Neural cell (in vitro differentiated cells): ENCODE measurements around the gene CD48.

Experiments used
- EP300 ChIP-seq: fragments of 450-650 bp; conservative IDR thresholded peaks from 2 replicates; pipeline ENCODE4 v1.6.1; 2014; ENCODE audit warnings: antibody characterized with exemption, mild to moderate bottlenecking, moderate library complexity; ENCODE audit not compliant: poor library complexity, severe bottlenecking
- EZH2 ChIP-seq: fragments of 200-600, 300-800 bp; shearing (Covaris generic), sonication (generic); IDR thresholded peaks from 2 replicates; pipeline ENCODE4 v1.6.1; 2014; ENCODE audit warnings: antibody characterized with exemption, low read length, borderline replicate concordance, mild to moderate bottlenecking; ENCODE audit not compliant: insufficient read depth, poor library complexity, severe bottlenecking
- MXI1 ChIP-seq: fragments of 450-650 bp; conservative IDR thresholded peaks from 2 replicates; pipeline ENCODE4 v1.6.1; 2014; ENCODE audit warnings: antibody characterized with exemption, mild to moderate bottlenecking; ENCODE audit not compliant: poor library complexity, severe bottlenecking
- POLR2AphosphoS5 ChIP-seq: IDR thresholded peaks from 2 replicates; pipeline ENCODE4 v1.6.1; 2012
- RAD21 ChIP-seq: fragments of 450-650 bp; conservative IDR thresholded peaks from 2 replicates; pipeline ENCODE4 v1.6.1; 2014; ENCODE audit warnings: antibody characterized with exemption, mild to moderate bottlenecking, moderate library complexity
- SMC3 ChIP-seq: fragments of 450-650 bp; conservative IDR thresholded peaks from 2 replicates; pipeline ENCODE4 v1.6.1; 2014; ENCODE audit warnings: antibody characterized with exemption, mild to moderate bottlenecking, moderate library complexity; ENCODE audit not compliant: poor library complexity
- TF ChIP-seq, protein P1 (sequence below): fragments of 450-650 bp; IDR thresholded peaks from 2 replicates; pipeline ENCODE4 v1.5.1; 2014; ENCODE audit warnings: antibody characterized with exemption, mild to moderate bottlenecking, moderate library complexity; ENCODE audit not compliant: poor library complexity, severe bottlenecking
- TF ChIP-seq, protein P2 (sequence below): IDR thresholded peaks from 2 replicates; pipeline ENCODE4 v1.6.1; 2012; ENCODE audit warnings: borderline replicate concordance

DNA sequence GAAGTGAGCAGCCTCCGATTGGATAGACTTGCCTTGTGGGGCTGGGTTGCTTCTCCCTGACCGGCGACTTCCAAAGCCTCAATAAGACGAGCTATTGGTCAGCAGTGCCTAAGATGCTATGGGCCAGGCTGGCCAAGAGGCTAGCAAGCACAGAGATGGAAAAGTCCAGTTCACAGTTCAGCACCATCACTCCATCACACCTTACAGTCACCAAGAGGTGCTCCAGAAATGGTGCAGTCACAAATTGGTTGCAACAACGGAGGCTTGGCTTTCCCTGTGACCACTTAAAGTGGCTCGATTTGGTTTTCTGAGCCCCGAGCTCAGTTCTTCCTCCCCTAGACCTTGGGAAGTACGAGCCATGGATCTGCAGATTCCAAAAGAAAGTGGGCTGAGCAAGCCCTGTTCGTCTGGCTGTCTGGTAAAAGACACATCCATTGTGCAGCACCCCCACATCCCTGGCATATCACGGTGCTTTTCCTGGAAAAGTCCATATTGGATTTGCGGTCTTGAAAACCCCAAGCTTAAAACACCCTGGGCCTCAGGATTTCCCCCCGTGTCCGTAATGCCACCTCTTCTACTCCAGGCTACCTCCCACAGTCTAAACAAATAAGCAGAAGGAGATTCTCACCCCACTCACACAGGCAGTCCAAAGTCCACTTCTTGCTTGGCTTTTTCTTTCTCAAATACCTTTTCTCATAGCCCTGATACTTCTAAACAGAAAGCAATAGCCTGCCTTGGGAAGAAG is 66.1 kb downstream of the CD48 start:
- TF ChIP-seq, protein P1, sequence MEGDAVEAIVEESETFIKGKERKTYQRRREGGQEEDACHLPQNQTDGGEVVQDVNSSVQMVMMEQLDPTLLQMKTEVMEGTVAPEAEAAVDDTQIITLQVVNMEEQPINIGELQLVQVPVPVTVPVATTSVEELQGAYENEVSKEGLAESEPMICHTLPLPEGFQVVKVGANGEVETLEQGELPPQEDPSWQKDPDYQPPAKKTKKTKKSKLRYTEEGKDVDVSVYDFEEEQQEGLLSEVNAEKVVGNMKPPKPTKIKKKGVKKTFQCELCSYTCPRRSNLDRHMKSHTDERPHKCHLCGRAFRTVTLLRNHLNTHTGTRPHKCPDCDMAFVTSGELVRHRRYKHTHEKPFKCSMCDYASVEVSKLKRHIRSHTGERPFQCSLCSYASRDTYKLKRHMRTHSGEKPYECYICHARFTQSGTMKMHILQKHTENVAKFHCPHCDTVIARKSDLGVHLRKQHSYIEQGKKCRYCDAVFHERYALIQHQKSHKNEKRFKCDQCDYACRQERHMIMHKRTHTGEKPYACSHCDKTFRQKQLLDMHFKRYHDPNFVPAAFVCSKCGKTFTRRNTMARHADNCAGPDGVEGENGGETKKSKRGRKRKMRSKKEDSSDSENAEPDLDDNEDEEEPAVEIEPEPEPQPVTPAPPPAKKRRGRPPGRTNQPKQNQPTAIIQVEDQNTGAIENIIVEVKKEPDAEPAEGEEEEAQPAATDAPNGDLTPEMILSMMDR: no peak
- no peak for TF ChIP-seq RAD21
- TF ChIP-seq EP300: no peak
- TF ChIP-seq EZH2: no peak
- TF ChIP-seq, protein P2, sequence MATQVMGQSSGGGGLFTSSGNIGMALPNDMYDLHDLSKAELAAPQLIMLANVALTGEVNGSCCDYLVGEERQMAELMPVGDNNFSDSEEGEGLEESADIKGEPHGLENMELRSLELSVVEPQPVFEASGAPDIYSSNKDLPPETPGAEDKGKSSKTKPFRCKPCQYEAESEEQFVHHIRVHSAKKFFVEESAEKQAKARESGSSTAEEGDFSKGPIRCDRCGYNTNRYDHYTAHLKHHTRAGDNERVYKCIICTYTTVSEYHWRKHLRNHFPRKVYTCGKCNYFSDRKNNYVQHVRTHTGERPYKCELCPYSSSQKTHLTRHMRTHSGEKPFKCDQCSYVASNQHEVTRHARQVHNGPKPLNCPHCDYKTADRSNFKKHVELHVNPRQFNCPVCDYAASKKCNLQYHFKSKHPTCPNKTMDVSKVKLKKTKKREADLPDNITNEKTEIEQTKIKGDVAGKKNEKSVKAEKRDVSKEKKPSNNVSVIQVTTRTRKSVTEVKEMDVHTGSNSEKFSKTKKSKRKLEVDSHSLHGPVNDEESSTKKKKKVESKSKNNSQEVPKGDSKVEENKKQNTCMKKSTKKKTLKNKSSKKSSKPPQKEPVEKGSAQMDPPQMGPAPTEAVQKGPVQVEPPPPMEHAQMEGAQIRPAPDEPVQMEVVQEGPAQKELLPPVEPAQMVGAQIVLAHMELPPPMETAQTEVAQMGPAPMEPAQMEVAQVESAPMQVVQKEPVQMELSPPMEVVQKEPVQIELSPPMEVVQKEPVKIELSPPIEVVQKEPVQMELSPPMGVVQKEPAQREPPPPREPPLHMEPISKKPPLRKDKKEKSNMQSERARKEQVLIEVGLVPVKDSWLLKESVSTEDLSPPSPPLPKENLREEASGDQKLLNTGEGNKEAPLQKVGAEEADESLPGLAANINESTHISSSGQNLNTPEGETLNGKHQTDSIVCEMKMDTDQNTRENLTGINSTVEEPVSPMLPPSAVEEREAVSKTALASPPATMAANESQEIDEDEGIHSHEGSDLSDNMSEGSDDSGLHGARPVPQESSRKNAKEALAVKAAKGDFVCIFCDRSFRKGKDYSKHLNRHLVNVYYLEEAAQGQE: no peak
- no peak for TF ChIP-seq POLR2AphosphoS5
- no peak for TF ChIP-seq MXI1
- no peak for TF ChIP-seq SMC3
